ENCODE results near the gene HIPK1.

DNA sequence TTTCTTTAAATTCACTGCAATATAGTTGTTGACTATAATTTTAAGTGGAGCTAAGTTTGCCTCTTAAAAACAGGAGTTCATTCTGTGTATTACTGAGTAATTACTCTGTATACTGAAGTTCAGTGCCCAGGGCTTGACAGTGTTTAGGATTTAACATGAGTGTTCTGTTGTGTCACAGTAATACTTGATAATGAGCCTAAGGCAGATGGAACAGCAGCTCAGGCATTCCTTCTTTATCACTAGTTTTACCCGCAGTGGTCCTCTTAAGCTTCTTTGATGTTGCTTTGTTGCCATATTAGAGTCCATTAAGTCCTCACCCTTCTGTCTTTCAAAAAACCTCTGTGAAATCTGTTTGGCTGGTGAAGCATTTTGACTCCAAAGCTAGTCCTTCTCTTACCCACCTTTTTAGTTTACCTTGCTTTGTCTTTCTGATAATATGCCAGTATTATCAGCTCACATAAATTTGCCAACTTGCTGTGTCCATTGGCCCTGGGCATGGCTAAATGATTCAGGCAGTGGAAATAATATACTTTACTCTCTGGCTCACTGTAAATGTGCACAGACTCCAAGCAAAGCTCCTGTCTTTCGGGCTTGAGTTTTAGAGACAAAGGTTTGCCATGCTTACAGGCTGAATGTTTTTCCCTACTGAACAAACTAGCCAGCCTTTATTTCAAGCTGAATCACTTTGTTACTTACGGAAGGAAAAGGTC is 17.7 kb downstream of the HIPK1 start:
- TF ChIP-seq, protein P1, sequence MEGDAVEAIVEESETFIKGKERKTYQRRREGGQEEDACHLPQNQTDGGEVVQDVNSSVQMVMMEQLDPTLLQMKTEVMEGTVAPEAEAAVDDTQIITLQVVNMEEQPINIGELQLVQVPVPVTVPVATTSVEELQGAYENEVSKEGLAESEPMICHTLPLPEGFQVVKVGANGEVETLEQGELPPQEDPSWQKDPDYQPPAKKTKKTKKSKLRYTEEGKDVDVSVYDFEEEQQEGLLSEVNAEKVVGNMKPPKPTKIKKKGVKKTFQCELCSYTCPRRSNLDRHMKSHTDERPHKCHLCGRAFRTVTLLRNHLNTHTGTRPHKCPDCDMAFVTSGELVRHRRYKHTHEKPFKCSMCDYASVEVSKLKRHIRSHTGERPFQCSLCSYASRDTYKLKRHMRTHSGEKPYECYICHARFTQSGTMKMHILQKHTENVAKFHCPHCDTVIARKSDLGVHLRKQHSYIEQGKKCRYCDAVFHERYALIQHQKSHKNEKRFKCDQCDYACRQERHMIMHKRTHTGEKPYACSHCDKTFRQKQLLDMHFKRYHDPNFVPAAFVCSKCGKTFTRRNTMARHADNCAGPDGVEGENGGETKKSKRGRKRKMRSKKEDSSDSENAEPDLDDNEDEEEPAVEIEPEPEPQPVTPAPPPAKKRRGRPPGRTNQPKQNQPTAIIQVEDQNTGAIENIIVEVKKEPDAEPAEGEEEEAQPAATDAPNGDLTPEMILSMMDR (IDR thresholded peaks at IDR 0.05), result no peak
- no peak for TF ChIP-seq POLR2AphosphoS5 (IDR thresholded peaks at IDR 0.05)
- TF ChIP-seq POLR2A (IDR thresholded peaks at IDR 0.05), result no peak

All from transverse colon (tissue), 4 donors.